A549 (cell line): Measurements from ENCODE around the gene TMIGD1. TPM values are rescaled to one million over a fixed set of nuclear protein-coding genes. Genes with fewer than 3 reads are reported as not detected.
A peak's percentile ranks its signal among the peaks of the same experiment; 100 is the strongest.

Experiments
- ATAC-seq, 2 experiments: fragments of 200-7000 bp in 1 of 2; fragments of >200 bp in 1 of 2; cut with Nextera tagmentation in 1 of 2; cut with Tn5 transposase in 1 of 2; 3 replicates each; pipeline versions ENCODE4 v1.8.0 to v1.9.1; 2018 to 2020; ENCODE audit warnings: mild to moderate bottlenecking in 1 of 2, moderate library complexity in 1 of 2
- CTCF ChIA-PET: fragments of 300-600 bp; sonication (Branson Sonifier 250); formaldehyde crosslinking; extraction: SDS; loops from one replicate; lab custom pipeline; 2021; ENCODE audit warnings: antibody characterized with exemption, inconsistent platforms; lab: Yijun Ruan, JAX
- POLR2A ChIA-PET: fragments of 350-600 bp; formaldehyde crosslinking; extraction: SDS; loops from one replicate; lab custom pipeline; 2021; ENCODE audit warnings: antibody characterized with exemption, inconsistent platforms; lab: Yijun Ruan, JAX
- DNase-seq, 2 experiments: peaks; one replicate each; pipeline versions ENCODE4 v3.0.0 to v3.0.0-alpha.2; 2011 to 2016; ENCODE audit warnings: low read depth in 1 of 2, low spot score in 1 of 2
- FAIRE-seq: peaks from 2 replicates; lab custom pipeline; 2011; peaks lifted over from hg19 to GRCh38; lab: Jason Lieb, UNC
- H3K27ac ChIP-seq, 2 experiments: fragments of >200 bp; sonication (Bioruptor Twin); formaldehyde crosslinking; 3 replicates each; pipeline ENCODE4 v1.5.1; 2016 to 2017
- H3K4me1 ChIP-seq: fragments of >200 bp; sonication (Bioruptor Twin); formaldehyde crosslinking; 3 replicates; pipeline ENCODE4 v1.6.1; 2016
- H3K4me2 ChIP-seq: fragments of >200 bp; sonication (Bioruptor Twin); formaldehyde crosslinking; 3 replicates; pipeline ENCODE4 v1.6.1; 2016
- H3K4me3 ChIP-seq: fragments of >200 bp; sonication (Bioruptor Twin); formaldehyde crosslinking; 3 replicates; pipeline ENCODE4 v1.5.1; 2016
- H3K9me3 ChIP-seq: fragments of >200 bp; sonication (Bioruptor Twin); formaldehyde crosslinking; 3 replicates; pipeline ENCODE4 v1.6.1; 2016
- BHLHE40 ChIP-seq: IDR thresholded peaks from 2 replicates; pipeline ENCODE4 v1.6.1; 2012; ENCODE audit warnings: low read depth, low read length, inconsistent platforms
- CBX2 ChIP-seq: fragments of 200-600 bp; sonication (generic); IDR thresholded peaks from 2 replicates; pipeline ENCODE4 v1.6.1; 2016; ENCODE audit warnings: low read depth, mild to moderate bottlenecking, borderline replicate concordance
- CEBPB ChIP-seq, 2 experiments: fragments of >200 bp in 1 of 2; sonication (Bioruptor Twin) in 1 of 2; formaldehyde crosslinking in 1 of 2; IDR thresholded peaks; 2 replicates each; pipeline ENCODE4 v1.6.1; 2012 to 2016
- CHD2 ChIP-seq: fragments of 150-350 bp; IDR thresholded peaks from 2 replicates; pipeline ENCODE4 v1.6.1; 2014; ENCODE audit warnings: low read length; ENCODE audit not compliant: partially characterized antibody
- CHD4 ChIP-seq: fragments of 200-600 bp; sonication (generic); IDR thresholded peaks from 2 replicates; pipeline ENCODE4 v1.6.1; 2016; ENCODE audit warnings: antibody characterized with exemption, mild to moderate bottlenecking, borderline replicate concordance
- CTCF ChIP-seq: fragments of >200 bp; sonication (Bioruptor Twin); formaldehyde crosslinking; IDR thresholded peaks from 3 replicates; pipeline ENCODE4 v1.5.1; 2016
- EHF ChIP-seq: fragments of 250-450 bp; sonication (Bioruptor Pico); IDR thresholded peaks from 2 replicates; pipeline ENCODE4 v1.5.0; 2020; ENCODE audit warnings: mild to moderate bottlenecking
- EHMT2 ChIP-seq: fragments of 200-600 bp; sonication (generic); IDR thresholded peaks from 2 replicates; pipeline ENCODE4 v1.6.1; 2016; ENCODE audit warnings: antibody characterized with exemption, low read depth, mild to moderate bottlenecking, moderate library complexity
- ESRRA ChIP-seq: fragments of 150-350 bp; IDR thresholded peaks from 2 replicates; pipeline ENCODE4 v1.6.1; 2014; ENCODE audit warnings: mild to moderate bottlenecking, low read length, borderline replicate concordance
- FOSB ChIP-seq: fragments of 250-450 bp; sonication (Bioruptor Pico); IDR thresholded peaks from 2 replicates; pipeline ENCODE4 v1.5.0; 2020; ENCODE audit warnings: mild to moderate bottlenecking, moderate library complexity
- FOSL2 ChIP-seq, 2 experiments: fragments of 450-650 bp in 1 of 2; fragments of >200 bp in 1 of 2; sonication (Bioruptor Twin) in 1 of 2; formaldehyde crosslinking; IDR thresholded peaks; 2 replicates each; pipeline versions ENCODE4 v1.5.0 to v1.6.1; 2016 to 2020; ENCODE audit warnings: mild to moderate bottlenecking in 1 of 2, moderate library complexity in 1 of 2
- FOXS1 ChIP-seq: fragments of 250-450 bp; sonication (Bioruptor Pico); IDR thresholded peaks from 2 replicates; pipeline ENCODE4 v1.5.0; 2020; ENCODE audit warnings: mild to moderate bottlenecking, moderate library complexity
- GATA3 ChIP-seq: IDR thresholded peaks from 2 replicates; pipeline ENCODE4 v1.6.1; 2012; ENCODE audit warnings: borderline replicate concordance
- HDAC2 ChIP-seq: fragments of 200-600 bp; sonication (generic); IDR thresholded peaks from 2 replicates; pipeline ENCODE4 v1.6.1; 2016
- HMGXB4 ChIP-seq: fragments of 250-450 bp; sonication (Bioruptor Pico); IDR thresholded peaks from 2 replicates; pipeline ENCODE4 v1.5.0; 2021; ENCODE audit warnings: mild to moderate bottlenecking, moderate library complexity, borderline replicate concordance
- HOXB13 ChIP-seq: fragments of 250-450 bp; sonication (Bioruptor Pico); IDR thresholded peaks from 2 replicates; pipeline ENCODE4 v1.5.0; 2020; ENCODE audit warnings: low read depth, mild to moderate bottlenecking, moderate library complexity
- JUN ChIP-seq, 2 experiments: fragments of >200 bp; sonication (Bioruptor Twin); formaldehyde crosslinking; IDR thresholded peaks; 2 replicates in 1 of 2; 3 replicates in 1 of 2; pipeline ENCODE4 v1.6.1; 2016 to 2017
- KDM5A ChIP-seq: fragments of 200-600 bp; sonication (generic); IDR thresholded peaks from 2 replicates; pipeline ENCODE4 v1.6.1; 2016; ENCODE audit warnings: antibody characterized with exemption, mild to moderate bottlenecking
- MAX ChIP-seq: IDR thresholded peaks from 2 replicates; pipeline ENCODE4 v1.6.1; 2012
- MAZ ChIP-seq: fragments of 150-350 bp; IDR thresholded peaks from 2 replicates; pipeline ENCODE4 v1.6.1; 2014; ENCODE audit warnings: antibody characterized with exemption, low read depth, low read length, borderline replicate concordance
- MYC ChIP-seq: IDR thresholded peaks from 2 replicates; pipeline ENCODE4 v1.6.1; 2012; ENCODE audit warnings: mild to moderate bottlenecking, inconsistent platforms, low read length, improper control_type of control experiment, borderline replicate concordance
- NPAS2 ChIP-seq: fragments of 250-450 bp; sonication (Bioruptor Pico); IDR thresholded peaks from 2 replicates; pipeline ENCODE4 v1.8.0; 2022; ENCODE audit warnings: mild to moderate bottlenecking, moderate library complexity, borderline replicate concordance
- NR3C1 ChIP-seq: fragments of >200 bp; sonication (Bioruptor Twin); formaldehyde crosslinking; IDR thresholded peaks from 3 replicates; pipeline ENCODE4 v1.6.1; 2017
- PBX3 ChIP-seq: IDR thresholded peaks from 2 replicates; pipeline ENCODE4 v1.6.1; 2012
- POLR2AphosphoS2 ChIP-seq: conservative IDR thresholded peaks from 2 replicates; pipeline ENCODE4 v1.6.1; 2012; ENCODE audit warnings: low read length, improper control_type of control experiment, inconsistent platforms
- RARB ChIP-seq: fragments of 250-450 bp; sonication (Bioruptor Pico); IDR thresholded peaks from 2 replicates; pipeline ENCODE4 v1.8.0; 2021; ENCODE audit warnings: mild to moderate bottlenecking, moderate library complexity
- RCOR1 ChIP-seq: fragments of 150-350 bp; IDR thresholded peaks from 2 replicates; pipeline ENCODE4 v1.6.1; 2014; ENCODE audit warnings: antibody characterized with exemption, low read length, low read depth
- RNF2 ChIP-seq: fragments of 200-600 bp; sonication (generic); IDR thresholded peaks from 2 replicates; pipeline ENCODE4 v1.6.1; 2016; ENCODE audit warnings: low read depth, mild to moderate bottlenecking, antibody characterized with exemption, moderate library complexity, borderline replicate concordance
- SMC3 ChIP-seq: fragments of >200 bp; sonication (Bioruptor Twin); formaldehyde crosslinking; IDR thresholded peaks from 3 replicates; pipeline ENCODE4 v1.6.1; 2018; ENCODE audit warnings: inconsistent platforms
- SREBF2 ChIP-seq: fragments of 450-650 bp; IDR thresholded peaks from 2 replicates; pipeline ENCODE4 v1.6.1; 2014; ENCODE audit warnings: mild to moderate bottlenecking, moderate library complexity
- TFCP2L1 ChIP-seq: fragments of 250-450 bp; sonication (Bioruptor Pico); IDR thresholded peaks from 2 replicates; pipeline ENCODE4 v1.5.0; 2021; ENCODE audit warnings: mild to moderate bottlenecking
- USF2 ChIP-seq: fragments of 450-650 bp; IDR thresholded peaks from 2 replicates; pipeline ENCODE4 v1.6.1; 2014; ENCODE audit warnings: antibody characterized with exemption
- ZC3H11A ChIP-seq: fragments of 450-650 bp; IDR thresholded peaks from 2 replicates; pipeline ENCODE4 v1.6.1; 2014; ENCODE audit warnings: antibody characterized with exemption, mild to moderate bottlenecking
- WGBS: methylation state at CpG from one replicate; pipeline ENCODE4 v1.1.6; 2017; ENCODE audit errors: missing lambda C conversion rate; 5-methylcytosine and 5-hydroxymethylcytosine counted together
- polyA plus RNA-seq, 4 experiments: library from polyadenylated mRNA; depleted of rRNA in 3 of 4; stranded (reverse); fragments of >200 nt; fragmentation: RNase III in 1 of 4; extraction: RNeasy Plus Mini Kit Qiagen cat#74134 plus additional on column Dnase treatment in 1 of 4; gene quantifications; 2 replicates in 3 of 4; 3 replicates in 1 of 4; pipeline ENCODE4 v1.2.3, GENCODE V29; 2011 to 2017
- TF ChIP-seq, protein P1 (sequence below): fragments of 250-450 bp; sonication (Bioruptor Pico); IDR thresholded peaks from 2 replicates; pipeline ENCODE4 v1.5.0; 2020; ENCODE audit warnings: low read depth, mild to moderate bottlenecking, moderate library complexity

TMIGD1 gene
- polyA plus RNA-seq, 2 of the 4 experiments (the other 2 are of a cell fraction) = not detected

DNA sequence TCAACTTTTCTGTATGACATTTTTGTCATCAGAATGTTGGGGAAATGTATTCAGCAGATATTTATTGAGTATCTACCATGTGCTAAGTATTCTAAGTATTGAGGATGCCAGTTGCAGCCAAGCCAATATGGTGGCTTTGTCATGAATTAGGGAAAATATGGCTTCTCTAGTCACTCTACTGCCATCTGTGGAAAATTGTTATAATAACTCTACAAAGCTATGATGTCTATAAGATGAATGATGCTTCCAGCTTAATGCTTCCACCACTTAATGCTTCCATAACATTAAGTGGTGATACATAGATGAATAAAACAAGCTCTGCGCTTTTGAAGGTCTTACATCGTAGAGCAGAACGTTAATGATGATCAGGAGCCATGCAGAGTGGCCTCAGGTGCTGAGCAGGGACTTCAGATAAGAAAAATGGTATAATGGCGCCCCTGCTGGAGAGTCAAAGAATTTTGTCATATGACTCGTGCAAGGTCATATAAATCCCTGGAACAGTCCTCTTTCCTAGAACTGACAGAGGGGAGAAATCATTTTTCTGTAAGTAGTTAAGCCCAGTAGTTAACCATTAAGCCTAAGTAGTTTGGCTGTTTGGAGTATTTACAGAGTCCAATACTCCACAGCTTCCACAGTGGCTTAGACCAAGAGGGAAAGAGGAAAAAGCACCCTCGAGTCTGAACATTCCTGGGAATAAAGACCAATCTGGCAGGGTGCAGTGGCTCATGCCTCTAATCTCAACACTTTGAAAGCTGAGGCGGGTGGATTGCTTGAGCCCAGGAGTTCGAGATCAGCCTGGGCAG is 2.7 kb upstream of the TMIGD1 start:
- ChIA-PET POLR2A (interaction anchor here (0.8 to 1.0 kb wide), 2 partner anchors 220 to 232 kb away, joined by 3 to 4 read pairs; partner anchors contain the start of gene NSRP1), CTCF (interaction anchor here (0.5 to 7.2 kb wide), 73 partner anchors 10 to 698 kb away, joined by 3 to 98 read pairs (median 4); partner anchors contain the start of genes BLMH and GOSR1)
- DNase-seq (peak; percentile 66 to 88), FAIRE-seq (peak; percentile 65), ATAC-seq (peak; percentile 78 to 82)
- WGBS = 11% methylated on average over 8 of the region's 8 CpGs
- Histone ChIP-seq H3K4me1 (peaks cover 38% of the 10 kb centered on the region), H3K9me3 (no peaks in the 10 kb centered on the region), H3K27ac (peak overlapping the region; percentile 3 to 36; a peak in 3 of 6 replicates), H3K4me2 (0 out of 3 replicates have a peak overlapping the region, but pooled peaks have one; percentile 1), H3K4me3 (no peak overlapping the region)
- TF ChIP-seq FOXS1 = no peak
- no peak for TF ChIP-seq MAZ
- TF ChIP-seq GATA3 = no peak
- no peak for TF ChIP-seq POLR2AphosphoS2
- TF ChIP-seq CHD4 = no peak
- TF ChIP-seq USF2 = no peak
- no peak for TF ChIP-seq FOSL2 (IDR thresholded peaks at IDR 0.05)
- no peak for TF ChIP-seq FOSL2 (CRISPR knock-in tag; IDR thresholded peaks at IDR 0.05)
- peak; percentile 35; the same call in 1 of the 2 replicates for TF ChIP-seq EHF
- TF ChIP-seq CEBPB (IDR thresholded peaks at IDR 0.05) = no peak
- TF ChIP-seq RARB (CRISPR knock-in tag) = no peak
- TF ChIP-seq PBX3 = no peak
- TF ChIP-seq EHMT2 = peak; percentile 99
- TF ChIP-seq, protein P1, sequence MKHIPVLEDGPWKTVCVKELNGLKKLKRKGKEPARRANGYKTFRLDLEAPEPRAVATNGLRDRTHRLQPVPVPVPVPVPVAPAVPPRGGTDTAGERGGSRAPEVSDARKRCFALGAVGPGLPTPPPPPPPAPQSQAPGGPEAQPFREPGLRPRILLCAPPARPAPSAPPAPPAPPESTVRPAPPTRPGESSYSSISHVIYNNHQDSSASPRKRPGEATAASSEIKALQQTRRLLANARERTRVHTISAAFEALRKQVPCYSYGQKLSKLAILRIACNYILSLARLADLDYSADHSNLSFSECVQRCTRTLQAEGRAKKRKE (CRISPR knock-in tag) = no peak
- no peak for TF ChIP-seq JUN (IDR thresholded peaks at IDR 0.05)
- no peak for TF ChIP-seq CBX2
- TF ChIP-seq BHLHE40 = no peak
- no peak for TF ChIP-seq TFCP2L1 (CRISPR knock-in tag)
- no peak for TF ChIP-seq CHD2
- no peak for TF ChIP-seq SREBF2
- no peak; the same call in 1 of the 2 replicates for TF ChIP-seq MAX
- TF ChIP-seq HMGXB4 (CRISPR knock-in tag) = peak; percentile 54; the same call in 1 of the 2 replicates
- TF ChIP-seq MYC = no peak
- 0 out of 2 replicates have a peak, but pooled peaks have one; percentile 40 for TF ChIP-seq HOXB13 (CRISPR knock-in tag)
- TF ChIP-seq FOSB (CRISPR knock-in tag) = no peak
- no peak for TF ChIP-seq HDAC2
- peak; percentile 99 for TF ChIP-seq CTCF
- no peak for TF ChIP-seq RNF2
- peak; percentile 81 for TF ChIP-seq SMC3
- TF ChIP-seq KDM5A = no peak
- TF ChIP-seq NPAS2 (CRISPR knock-in tag) = no peak
- TF ChIP-seq RCOR1 = no peak
- no peak for TF ChIP-seq NR3C1
- no peak for TF ChIP-seq ZC3H11A
- peak; percentile 80; the same call in 1 of the 2 replicates for TF ChIP-seq ESRRA
